ENCODE data around the gene SCN7A.
"Not testable (repeated sequence)": the region's sequence is repeated elsewhere in the genome, so short reads cannot be mapped to it uniquely, and the experiment has no call there.

The SCN7A gene

DNA sequence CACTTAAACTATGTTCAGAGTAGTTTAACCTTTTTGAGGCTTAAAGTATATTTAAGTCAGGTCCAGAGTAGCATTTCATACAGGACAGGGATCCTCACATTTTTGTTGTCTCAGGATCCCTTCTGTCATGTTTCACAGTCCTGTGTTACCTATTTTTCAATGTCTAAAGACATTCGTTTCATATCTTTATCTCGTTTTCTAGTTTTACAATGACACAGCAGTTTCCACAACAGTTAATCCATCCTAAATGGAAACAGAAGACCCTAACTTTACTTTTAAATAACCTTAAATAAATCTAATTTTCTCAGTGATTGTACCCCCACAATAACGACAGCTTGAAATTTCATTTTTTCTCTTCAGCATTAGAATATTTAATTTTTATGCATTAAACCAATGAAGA lies 101.0 kb downstream of the SCN7A start:
- no peak for FAIRE-seq

- FAIRE-seq = no peak
Observed at GRCh38 chr2:166388481-166389070, 105.5 kb downstream of the SCN7A start.

DNA sequence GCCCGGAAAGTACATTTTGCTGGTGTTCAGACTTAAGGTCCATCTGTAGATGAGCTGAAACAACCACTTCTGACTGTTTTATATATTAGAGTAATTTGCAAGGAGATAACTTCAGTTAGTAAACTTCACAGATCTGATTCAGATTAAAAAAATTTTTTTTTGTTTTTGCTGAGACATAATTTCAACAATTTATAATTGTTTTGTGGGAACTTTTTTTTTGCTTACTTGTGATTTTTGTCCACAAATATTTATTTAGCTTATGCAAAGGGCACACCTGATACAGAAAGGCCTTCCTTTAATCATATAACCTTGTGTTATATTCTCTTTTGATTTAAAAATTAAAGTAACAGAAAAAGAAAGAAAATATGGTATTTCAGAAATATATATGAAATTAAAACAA lies 108.7 kb downstream of the SCN7A start:
- peak; percentile 56 for FAIRE-seq

GRCh38 chr2:166384774-166385173 lies 109.3 kb downstream of the SCN7A start:
- peak; percentile 97 for FAIRE-seq

DNA sequence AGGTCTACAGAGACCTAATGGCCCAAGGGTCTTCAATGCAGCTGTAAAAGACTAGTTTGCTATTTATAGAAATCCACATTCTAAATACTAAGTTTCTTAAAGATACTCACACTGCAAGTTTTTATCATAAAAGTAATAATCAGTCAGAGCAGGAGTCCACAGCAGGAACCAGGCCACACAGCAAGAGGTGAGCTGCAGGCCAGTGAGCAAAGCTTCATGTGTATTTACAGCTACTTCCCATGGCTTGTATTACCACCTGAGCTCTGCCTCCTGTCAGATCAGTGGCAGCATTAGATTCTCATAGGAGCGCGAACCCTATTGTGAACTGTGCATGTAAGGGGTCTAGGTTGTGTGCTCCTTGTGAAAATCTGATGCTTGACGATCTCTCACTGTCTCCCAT lies 111.6 kb downstream of the SCN7A start:
- no peak for FAIRE-seq

GRCh38 chr2:166380615-166381014 lies 113.4 kb downstream of the SCN7A start:
- FAIRE-seq = no peak

- no peak for FAIRE-seq
Observed at GRCh38 chr2:166376873-166377272, 117.2 kb downstream of the SCN7A start.

- no peak for FAIRE-seq
Observed at GRCh38 chr2:166376488-166376828, 117.6 kb downstream of the SCN7A start.

- no peak for FAIRE-seq
Observed at GRCh38 chr2:166375736-166376487, 118.1 kb downstream of the SCN7A start, which contains the start of gene SCN9A. Gene SCN9A, minus strand, starts transcription at chr2:166375944. Its CDS starts 64,188 bp downstream, at chr2:166311756.

GRCh38 chr2:166375195-166375735 lies 118.8 kb downstream of the SCN7A start:
- no peak for FAIRE-seq

DNA sequence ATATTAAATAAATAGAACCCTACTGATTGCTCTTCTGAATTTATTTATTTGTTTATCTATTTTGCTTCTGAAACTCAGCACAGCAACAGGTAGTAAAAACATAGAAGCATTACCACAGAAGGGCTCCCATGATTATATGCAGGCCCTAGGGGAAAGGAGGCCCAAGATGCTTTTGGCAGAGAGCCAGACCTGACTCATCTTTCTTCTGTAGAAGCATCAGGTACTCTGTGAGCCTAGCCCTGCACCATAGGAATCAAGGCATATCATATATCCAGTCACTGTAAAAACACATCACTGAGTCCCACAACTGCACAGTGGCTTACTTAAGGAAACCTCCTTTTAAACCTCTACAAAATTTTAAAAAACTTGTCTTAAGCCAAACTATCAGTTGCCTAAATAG lies 120.1 kb downstream of the SCN7A start:
- no peak for FAIRE-seq

GRCh38 chr2:166373539-166373938 lies 120.5 kb downstream of the SCN7A start:
- peak; percentile 9 for FAIRE-seq

DNA sequence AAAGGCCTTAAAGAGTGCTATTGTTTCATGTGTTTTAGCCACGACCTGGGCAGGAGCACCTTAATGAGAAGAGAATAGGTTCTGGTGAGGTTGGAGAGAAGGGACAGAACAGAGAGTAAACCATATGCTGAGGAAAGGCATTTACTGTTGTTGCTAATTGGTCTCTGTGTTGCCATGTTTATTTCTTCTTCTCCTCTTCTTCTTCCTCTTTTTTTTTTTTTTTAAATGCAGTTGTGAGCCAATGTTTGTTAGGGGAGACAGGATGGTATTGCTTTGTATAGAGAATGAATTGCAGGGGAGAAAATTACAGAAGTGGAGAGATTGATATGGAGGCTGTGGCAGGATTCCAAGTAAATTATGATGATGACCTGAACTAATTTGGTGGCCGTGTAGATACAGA lies 120.9 kb downstream of the SCN7A start:
- no peak for FAIRE-seq

- no peak for FAIRE-seq
Observed at GRCh38 chr2:166372046-166372445, 122.0 kb downstream of the SCN7A start.

GRCh38 chr2:166365803-166366420 lies 128.1 kb downstream of the SCN7A start:
- no peak for FAIRE-seq

GRCh38 chr2:166365239-166365638 lies 128.8 kb downstream of the SCN7A start:
- no peak for FAIRE-seq

DNA sequence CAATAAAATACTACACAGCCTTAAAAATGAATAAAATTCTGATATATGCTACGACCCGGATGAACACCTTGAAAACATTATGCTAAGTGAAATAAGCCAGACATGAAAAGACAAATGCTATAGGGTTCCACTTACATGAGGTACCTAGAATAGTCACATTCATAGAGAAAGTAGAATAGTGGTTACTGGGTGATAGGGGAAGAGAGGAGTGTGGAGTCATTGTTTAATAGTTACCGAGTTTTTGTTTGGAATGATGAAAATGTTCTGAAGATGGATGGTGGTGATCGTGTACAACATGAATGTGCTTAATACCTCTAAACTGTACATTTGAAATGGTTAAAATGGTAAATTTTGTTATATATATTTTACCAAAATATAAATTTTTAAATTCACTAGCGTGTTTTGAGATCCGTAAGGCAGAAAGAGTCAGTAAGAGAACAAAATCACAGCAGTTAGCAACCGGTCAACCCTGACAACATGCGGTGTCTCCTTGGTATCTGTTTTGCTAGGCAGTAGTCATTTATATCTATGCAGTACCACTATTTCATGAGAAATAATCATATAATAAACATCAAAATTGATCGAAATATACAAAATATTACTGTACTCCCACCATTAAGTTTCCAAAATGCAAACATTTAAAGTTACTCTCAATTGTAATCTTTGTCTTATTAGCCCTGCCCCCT lies 129.4 kb downstream of the SCN7A start:
- no peak for FAIRE-seq

DNA sequence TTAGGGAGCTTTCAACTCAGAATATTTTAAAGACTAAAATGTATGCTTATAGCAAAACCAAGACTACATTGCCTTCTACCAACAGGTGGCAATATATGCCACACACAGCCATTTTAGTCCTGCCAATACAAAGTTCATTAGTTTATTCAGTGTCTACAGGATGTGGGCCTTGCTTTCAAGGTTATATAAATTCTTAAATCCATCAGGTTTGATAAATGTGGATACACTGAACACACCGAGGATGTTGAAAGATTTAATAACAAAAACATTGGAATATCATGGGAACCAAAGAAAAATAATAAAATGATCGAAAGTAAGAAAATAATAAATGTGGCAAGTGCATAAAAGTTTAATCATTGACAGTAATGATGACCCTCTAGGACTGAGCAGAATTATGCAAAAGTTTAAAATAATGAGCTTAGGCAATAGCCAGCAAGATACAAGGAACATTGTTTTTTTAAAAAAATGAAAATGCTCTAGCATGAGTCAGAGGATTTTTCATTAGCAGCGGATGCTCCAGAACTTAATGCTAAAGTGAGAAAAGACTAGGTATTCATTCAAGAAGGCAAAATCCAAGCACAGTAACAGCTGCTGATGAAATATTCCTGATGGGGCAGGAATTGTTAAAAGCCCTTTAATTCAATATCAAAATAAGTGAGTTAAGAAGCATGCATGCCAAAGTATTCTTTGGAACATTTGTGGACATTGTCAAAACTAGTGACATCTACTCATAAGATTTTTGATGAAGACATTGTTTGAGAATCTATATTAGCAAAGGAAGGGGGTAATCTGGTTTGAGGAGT lies 132.5 kb downstream of the SCN7A start:
- FAIRE-seq = peak; percentile 73

- no peak for FAIRE-seq
Observed at GRCh38 chr2:166360906-166361305, 133.1 kb downstream of the SCN7A start.

DNA sequence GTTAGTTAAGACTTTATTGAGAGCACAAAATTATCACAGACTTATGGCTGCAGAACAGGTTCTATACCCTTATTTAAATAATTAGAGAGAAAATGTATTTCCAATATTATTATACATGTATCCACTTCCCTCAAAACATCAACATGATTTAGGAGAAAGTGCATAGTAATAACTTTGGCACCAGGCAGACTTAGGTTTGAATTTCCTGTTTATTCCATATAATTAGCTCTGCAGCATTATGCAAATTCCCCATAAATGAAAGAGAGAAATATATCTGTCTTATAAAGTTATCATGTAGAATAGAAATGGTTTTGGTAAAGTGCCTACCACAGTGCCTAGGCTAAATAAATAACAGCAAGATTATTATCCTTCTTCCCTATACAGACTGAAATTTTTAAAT lies 133.6 kb downstream of the SCN7A start:
- FAIRE-seq = no peak

DNA sequence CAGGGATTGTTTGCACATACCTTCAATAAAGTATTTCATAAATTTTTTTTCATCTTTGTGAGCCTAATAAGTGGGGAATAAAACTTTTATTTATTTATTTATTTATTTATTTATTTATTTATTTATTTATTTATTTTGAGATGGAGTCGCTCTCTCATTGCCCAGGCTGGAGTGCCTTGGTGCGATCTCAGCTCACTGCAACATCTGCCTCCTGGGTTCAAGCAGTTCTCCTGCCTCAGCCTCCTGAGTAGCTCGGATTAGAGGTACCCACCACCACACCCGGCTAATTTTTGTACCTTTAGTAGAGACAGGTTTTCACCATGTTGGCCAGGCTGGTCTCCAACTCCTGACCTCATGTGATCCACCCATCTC lies 136.1 kb downstream of the SCN7A start:
- not testable (repeated sequence) for FAIRE-seq

Measured in islet of Langerhans (tissue), 1 donor.